ENCODE measurements around the gene DNAJB2.

Gene DNAJB2

DNA sequence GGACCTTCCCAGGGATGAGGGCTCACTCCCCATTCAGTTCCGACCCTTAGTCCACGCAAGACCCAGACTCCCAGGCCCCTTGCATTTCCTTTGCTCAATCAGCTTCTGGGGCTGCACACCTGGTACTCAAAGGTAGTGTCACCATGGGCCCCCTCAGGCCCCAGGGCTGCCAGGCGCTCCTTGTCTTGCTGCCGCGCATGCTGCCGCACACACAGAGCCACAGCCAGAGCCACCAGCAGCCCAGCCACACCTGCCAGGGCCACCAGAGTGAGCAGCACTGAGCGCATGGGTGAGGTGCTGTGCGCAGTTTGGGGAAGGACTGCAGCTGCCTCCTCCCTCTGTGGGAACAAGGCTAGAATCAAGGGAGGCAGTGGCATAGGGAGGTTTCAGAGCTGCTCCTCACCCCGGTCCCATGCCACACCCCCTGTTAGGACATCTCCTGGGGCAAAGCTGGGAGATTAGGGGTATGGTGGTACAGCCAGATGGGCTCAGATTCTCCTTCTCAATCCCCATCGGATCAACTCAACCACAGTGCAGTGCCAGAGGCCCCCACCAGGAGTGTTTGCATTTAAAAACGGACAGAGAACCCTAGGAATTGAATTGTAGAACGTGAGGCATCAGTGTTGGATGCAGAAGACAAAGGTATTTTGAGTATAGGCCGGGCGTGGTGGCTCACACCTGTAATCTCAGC is 18.7 kb downstream of the DNAJB2 start:
- no peak overlapping the region for H3K27ac ChIP-seq
- no peak for TF ChIP-seq ZFX (IDR thresholded peaks at IDR 0.05)
- TF ChIP-seq, protein P1, sequence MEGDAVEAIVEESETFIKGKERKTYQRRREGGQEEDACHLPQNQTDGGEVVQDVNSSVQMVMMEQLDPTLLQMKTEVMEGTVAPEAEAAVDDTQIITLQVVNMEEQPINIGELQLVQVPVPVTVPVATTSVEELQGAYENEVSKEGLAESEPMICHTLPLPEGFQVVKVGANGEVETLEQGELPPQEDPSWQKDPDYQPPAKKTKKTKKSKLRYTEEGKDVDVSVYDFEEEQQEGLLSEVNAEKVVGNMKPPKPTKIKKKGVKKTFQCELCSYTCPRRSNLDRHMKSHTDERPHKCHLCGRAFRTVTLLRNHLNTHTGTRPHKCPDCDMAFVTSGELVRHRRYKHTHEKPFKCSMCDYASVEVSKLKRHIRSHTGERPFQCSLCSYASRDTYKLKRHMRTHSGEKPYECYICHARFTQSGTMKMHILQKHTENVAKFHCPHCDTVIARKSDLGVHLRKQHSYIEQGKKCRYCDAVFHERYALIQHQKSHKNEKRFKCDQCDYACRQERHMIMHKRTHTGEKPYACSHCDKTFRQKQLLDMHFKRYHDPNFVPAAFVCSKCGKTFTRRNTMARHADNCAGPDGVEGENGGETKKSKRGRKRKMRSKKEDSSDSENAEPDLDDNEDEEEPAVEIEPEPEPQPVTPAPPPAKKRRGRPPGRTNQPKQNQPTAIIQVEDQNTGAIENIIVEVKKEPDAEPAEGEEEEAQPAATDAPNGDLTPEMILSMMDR (conservative IDR thresholded peaks at IDR 0.05): no peak

DNA sequence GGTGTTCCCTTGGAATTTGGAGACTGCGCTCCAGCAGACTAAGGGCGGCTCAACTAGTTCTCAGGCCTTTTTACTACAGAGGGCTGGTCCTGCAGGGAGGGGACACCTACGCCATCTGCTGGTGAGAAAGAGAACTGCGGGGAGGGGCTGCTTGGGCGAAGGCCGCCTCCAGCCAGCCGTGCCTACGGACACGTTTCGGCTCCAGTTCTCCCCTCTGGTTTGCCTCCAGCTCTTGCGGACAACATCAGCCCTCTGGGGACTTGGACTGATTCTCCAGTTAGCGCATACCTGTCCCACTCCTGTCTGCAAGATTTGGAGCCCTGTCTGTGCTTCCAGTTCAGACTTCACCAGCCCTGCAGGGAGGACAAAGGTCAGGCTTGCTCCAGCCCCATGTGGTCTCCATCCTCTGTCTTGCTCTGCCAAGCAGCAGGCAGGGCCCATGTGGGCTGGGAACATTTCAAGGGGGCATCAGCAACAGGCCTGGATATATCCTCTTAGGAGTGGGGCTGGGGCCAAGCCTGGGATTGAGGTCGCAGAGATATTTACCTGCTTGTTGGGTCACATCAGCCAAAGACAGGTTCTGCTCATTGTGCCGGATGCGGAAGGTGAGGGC is 19.7 kb downstream of the DNAJB2 start:
- TF ChIP-seq ZFX (IDR thresholded peaks at IDR 0.05): no peak
- TF ChIP-seq, protein P1 (conservative IDR thresholded peaks at IDR 0.05): peak; percentile 96

GRCh38 chr2:219299372-219299760 is 20.2 kb downstream of the DNAJB2 start:
- TF ChIP-seq ZFX (IDR thresholded peaks at IDR 0.05): no peak
- TF ChIP-seq, protein P1 (conservative IDR thresholded peaks at IDR 0.05): no peak
- H3K27ac ChIP-seq: no peak overlapping the region

More for the DNA sequence above, 19.7 kb downstream of the DNAJB2 start:
- H3K27ac ChIP-seq: no peak overlapping the region

- no peak overlapping the region for H3K27ac ChIP-seq
- TF ChIP-seq ZFX (IDR thresholded peaks at IDR 0.05): no peak
- TF ChIP-seq, protein P1 (conservative IDR thresholded peaks at IDR 0.05): no peak
Observed at GRCh38 chr2:219300022-219300421, 20.9 kb downstream of the DNAJB2 start.

DNA sequence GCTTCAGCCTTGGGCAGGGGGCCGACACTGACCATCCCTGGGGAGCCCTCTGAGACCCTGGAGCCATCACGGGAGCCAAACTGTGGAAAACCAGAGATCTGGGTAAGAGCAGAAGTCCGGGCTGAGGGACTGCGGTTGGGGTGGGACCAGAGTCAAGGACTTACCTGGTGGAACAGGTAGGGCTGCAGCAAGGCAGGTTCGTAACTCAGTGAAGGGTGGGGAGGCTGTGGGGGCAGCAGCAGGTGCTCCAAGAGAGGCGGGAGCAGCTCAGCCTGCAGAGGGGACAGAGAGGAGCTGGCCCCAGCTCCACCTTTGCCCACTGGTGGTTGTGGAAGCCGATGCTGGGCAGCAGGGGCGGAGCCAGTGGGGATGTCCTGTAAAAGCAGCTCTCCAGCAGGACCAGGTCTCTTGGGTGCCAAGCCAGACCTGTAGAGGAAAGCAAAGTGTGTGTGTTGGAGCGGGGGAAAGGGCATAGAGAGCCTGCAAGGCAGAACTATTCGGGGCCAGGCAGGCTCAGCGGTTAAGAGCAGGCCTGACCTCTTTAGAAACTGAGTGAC is 23.3 kb downstream of the DNAJB2 start:
- H3K27ac ChIP-seq: no peak overlapping the region
- TF ChIP-seq, protein P1 (conservative IDR thresholded peaks at IDR 0.05): no peak
- TF ChIP-seq ZFX (IDR thresholded peaks at IDR 0.05): no peak

GRCh38 chr2:219304223-219304622 is 25.1 kb downstream of the DNAJB2 start:
- TF ChIP-seq ZFX (IDR thresholded peaks at IDR 0.05): no peak
- no peak overlapping the region for H3K27ac ChIP-seq

DNA sequence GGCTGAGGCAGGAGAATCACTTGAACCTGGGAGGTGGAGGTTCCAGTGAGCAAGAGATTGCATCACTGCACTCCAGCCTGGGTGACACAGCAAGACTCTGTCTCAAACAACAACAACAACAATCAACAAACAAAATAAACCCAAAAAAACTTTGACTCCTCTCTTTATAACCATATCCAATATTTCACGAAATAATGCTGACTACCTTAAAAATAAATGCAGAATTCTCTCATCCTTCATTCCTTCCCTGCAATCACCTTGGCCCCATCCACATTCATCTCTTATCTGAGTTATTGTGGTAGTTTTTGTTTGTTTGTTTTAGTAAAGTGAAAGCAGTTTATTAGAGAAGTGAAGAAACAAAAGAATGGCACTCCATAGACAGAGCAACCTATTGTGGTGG is 26.9 kb downstream of the DNAJB2 start:
- H3K27ac ChIP-seq: no peak overlapping the region
- TF ChIP-seq, protein P1 (conservative IDR thresholded peaks at IDR 0.05): no peak
- no peak for TF ChIP-seq ZFX (IDR thresholded peaks at IDR 0.05)

Measured in C4-2B (cell line).